Vagina (tissue), 2 donors: Measurements from ENCODE around the gene ADAP1.

ENCODE experiments used
- POLR2A ChIP-seq, 2 donors: fragments of 450-650 bp; IDR thresholded peaks; one replicate each; pipeline ENCODE4 v1.6.1; 2017; ENCODE audit warnings: antibody characterized with exemption in 2 of 2, mild to moderate bottlenecking in 2 of 2, moderate library complexity in 2 of 2
- POLR2AphosphoS5 ChIP-seq, 2 donors: sonication (generic); formaldehyde crosslinking; IDR thresholded peaks; one replicate each; pipeline ENCODE4 v1.9.0; 2017; ENCODE audit warnings: antibody characterized with exemption in 2 of 2, mild to moderate bottlenecking in 2 of 2, low read depth in 1 of 2; ENCODE audit not compliant: insufficient read depth in 1 of 2
- TF ChIP-seq, protein P1 (sequence below), 3 experiments: fragments of 450-650 bp in 2 of 3; fragments of 200-600 bp in 1 of 3; sonication (generic) in 1 of 3; IDR thresholded peaks; one replicate each; pipeline ENCODE4 v1.5.1; 2017 to 2019; ENCODE audit warnings: antibody characterized with exemption in 3 of 3, mild to moderate bottlenecking in 2 of 3, moderate library complexity in 2 of 3

DNA sequence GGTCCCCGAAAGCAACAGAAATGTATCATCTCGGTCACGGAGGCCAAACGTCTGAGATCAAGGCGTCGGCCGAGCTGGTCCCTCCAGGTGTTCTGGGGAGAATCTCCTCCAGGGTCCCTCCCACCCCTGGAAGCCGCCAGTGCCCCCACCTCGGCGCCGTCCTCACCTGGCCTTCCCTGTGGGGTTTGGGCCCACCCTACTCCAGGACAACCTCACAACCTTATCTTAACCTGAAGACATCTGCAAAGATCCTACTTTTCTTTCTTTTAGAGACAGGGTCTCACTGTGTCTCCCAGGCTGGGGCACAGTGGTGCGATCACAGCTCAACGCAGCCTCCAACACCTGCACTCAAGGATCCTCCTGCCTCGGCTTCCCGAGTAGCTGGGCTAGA is 33.4 kb downstream of the ADAP1 start:
- TF ChIP-seq, protein P1, sequence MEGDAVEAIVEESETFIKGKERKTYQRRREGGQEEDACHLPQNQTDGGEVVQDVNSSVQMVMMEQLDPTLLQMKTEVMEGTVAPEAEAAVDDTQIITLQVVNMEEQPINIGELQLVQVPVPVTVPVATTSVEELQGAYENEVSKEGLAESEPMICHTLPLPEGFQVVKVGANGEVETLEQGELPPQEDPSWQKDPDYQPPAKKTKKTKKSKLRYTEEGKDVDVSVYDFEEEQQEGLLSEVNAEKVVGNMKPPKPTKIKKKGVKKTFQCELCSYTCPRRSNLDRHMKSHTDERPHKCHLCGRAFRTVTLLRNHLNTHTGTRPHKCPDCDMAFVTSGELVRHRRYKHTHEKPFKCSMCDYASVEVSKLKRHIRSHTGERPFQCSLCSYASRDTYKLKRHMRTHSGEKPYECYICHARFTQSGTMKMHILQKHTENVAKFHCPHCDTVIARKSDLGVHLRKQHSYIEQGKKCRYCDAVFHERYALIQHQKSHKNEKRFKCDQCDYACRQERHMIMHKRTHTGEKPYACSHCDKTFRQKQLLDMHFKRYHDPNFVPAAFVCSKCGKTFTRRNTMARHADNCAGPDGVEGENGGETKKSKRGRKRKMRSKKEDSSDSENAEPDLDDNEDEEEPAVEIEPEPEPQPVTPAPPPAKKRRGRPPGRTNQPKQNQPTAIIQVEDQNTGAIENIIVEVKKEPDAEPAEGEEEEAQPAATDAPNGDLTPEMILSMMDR (IDR thresholded peaks at IDR 0.05): no peak
- TF ChIP-seq POLR2A (IDR thresholded peaks at IDR 0.05) (no peak), POLR2AphosphoS5 (IDR thresholded peaks at IDR 0.05; ENCODE audit: insufficient read depth in 1 of 2, low read depth in 1 of 2) (no peak)
